ENCODE measurements around the gene PIM3. TPM values are rescaled to one million over a fixed set of nuclear protein-coding genes. Genes with fewer than 3 reads are reported as not detected.
A peak's percentile ranks its signal among the peaks of the same experiment; 100 is the strongest.

The PIM3 gene
- total and polyA plus RNA-seq, 10 of the 15 experiments (the other 5 are each of a cell fraction or from before 2014, with no cell fraction given): 0.31 to 60.8 (median 12.4) TPM

DNA sequence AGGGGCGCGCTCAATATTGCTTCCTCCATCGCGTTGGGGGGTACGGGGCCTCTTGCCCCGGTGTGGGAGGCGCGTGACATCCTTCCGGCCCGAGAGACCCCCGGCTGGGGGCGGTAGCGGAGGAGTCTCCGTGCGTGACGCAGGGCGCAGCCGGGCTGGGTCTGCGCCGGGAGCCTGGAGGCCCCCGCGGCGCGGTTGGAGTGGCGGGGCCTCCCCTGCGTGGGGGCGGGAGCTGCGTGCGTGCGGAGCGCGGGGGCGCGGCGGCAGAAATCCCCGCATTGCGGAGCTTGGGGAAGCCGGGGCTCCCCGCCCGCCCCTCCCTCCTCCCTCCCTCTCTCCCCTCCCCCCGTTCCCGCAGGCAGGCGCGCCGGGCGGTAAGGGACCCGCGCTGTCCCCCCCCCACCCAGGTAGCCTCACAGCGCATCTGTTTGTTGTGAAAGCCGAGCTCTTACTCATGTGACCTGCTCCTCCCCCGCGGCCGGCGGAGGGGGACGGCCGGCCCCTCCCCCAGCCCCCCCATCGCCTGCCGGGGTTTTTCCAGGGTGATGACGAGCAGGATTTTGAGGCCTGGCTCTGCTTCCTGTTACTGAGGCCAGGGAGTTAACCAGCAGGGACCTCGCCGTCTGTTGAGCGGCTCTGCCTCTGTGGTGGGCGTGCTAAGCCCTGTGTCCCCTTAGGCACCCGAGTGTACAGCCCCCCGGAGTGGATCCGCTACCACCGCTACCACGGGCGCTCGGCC, 1.6 kb downstream of the PIM3 start (continued):
- 0 out of 2 replicates have a peak, but pooled peaks have one; percentile 28 for TF ChIP-seq TAF1 (IDR thresholded peaks at IDR 0.05; ENCODE audit: borderline replicate concordance, low read depth, low read length)
- TF ChIP-seq, protein P1, sequence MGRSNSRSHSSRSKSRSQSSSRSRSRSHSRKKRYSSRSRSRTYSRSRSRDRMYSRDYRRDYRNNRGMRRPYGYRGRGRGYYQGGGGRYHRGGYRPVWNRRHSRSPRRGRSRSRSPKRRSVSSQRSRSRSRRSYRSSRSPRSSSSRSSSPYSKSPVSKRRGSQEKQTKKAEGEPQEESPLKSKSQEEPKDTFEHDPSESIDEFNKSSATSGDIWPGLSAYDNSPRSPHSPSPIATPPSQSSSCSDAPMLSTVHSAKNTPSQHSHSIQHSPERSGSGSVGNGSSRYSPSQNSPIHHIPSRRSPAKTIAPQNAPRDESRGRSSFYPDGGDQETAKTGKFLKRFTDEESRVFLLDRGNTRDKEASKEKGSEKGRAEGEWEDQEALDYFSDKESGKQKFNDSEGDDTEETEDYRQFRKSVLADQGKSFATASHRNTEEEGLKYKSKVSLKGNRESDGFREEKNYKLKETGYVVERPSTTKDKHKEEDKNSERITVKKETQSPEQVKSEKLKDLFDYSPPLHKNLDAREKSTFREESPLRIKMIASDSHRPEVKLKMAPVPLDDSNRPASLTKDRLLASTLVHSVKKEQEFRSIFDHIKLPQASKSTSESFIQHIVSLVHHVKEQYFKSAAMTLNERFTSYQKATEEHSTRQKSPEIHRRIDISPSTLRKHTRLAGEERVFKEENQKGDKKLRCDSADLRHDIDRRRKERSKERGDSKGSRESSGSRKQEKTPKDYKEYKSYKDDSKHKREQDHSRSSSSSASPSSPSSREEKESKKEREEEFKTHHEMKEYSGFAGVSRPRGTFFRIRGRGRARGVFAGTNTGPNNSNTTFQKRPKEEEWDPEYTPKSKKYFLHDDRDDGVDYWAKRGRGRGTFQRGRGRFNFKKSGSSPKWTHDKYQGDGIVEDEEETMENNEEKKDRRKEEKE (IDR thresholded peaks at IDR 0.05): no peak
- TF ChIP-seq, protein P2, sequence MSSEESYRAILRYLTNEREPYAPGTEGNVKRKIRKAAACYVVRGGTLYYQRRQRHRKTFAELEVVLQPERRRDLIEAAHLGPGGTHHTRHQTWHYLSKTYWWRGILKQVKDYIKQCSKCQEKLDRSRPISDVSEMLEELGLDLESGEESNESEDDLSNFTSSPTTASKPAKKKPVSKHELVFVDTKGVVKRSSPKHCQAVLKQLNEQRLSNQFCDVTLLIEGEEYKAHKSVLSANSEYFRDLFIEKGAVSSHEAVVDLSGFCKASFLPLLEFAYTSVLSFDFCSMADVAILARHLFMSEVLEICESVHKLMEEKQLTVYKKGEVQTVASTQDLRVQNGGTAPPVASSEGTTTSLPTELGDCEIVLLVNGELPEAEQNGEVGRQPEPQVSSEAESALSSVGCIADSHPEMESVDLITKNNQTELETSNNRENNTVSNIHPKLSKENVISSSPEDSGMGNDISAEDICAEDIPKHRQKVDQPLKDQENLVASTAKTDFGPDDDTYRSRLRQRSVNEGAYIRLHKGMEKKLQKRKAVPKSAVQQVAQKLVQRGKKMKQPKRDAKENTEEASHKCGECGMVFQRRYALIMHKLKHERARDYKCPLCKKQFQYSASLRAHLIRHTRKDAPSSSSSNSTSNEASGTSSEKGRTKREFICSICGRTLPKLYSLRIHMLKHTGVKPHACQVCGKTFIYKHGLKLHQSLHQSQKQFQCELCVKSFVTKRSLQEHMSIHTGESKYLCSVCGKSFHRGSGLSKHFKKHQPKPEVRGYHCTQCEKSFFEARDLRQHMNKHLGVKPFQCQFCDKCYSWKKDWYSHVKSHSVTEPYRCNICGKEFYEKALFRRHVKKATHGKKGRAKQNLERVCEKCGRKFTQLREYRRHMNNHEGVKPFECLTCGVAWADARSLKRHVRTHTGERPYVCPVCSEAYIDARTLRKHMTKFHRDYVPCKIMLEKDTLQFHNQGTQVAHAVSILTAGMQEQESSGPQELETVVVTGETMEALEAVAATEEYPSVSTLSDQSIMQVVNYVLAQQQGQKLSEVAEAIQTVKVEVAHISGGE (CRISPR knock-in tag; IDR thresholded peaks at IDR 0.05): no peak
- TF ChIP-seq ATF7 (IDR thresholded peaks at IDR 0.05; ENCODE audit: low read depth): peak; percentile 67
- TF ChIP-seq, protein P3, sequence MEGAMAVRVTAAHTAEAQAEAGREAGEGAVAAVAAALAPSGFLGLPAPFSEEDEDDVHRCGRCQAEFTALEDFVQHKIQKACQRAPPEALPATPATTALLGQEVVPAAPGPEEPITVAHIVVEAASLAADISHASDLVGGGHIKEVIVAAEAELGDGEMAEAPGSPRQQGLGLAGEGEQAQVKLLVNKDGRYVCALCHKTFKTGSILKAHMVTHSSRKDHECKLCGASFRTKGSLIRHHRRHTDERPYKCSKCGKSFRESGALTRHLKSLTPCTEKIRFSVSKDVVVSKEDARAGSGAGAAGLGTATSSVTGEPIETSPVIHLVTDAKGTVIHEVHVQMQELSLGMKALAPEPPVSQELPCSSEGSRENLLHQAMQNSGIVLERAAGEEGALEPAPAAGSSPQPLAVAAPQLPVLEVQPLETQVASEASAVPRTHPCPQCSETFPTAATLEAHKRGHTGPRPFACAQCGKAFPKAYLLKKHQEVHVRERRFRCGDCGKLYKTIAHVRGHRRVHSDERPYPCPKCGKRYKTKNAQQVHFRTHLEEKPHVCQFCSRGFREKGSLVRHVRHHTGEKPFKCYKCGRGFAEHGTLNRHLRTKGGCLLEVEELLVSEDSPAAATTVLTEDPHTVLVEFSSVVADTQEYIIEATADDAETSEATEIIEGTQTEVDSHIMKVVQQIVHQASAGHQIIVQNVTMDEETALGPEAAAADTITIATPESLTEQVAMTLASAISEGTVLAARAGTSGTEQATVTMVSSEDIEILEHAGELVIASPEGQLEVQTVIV (IDR thresholded peaks at IDR 0.05; ENCODE audit: borderline replicate concordance, partially characterized antibody): no peak
- TF ChIP-seq, protein P4, sequence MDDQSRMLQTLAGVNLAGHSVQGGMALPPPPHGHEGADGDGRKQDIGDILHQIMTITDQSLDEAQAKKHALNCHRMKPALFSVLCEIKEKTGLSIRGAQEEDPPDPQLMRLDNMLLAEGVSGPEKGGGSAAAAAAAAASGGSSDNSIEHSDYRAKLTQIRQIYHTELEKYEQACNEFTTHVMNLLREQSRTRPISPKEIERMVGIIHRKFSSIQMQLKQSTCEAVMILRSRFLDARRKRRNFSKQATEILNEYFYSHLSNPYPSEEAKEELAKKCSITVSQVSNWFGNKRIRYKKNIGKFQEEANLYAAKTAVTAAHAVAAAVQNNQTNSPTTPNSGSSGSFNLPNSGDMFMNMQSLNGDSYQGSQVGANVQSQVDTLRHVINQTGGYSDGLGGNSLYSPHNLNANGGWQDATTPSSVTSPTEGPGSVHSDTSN (IDR thresholded peaks at IDR 0.05; ENCODE audit: insufficient replicate concordance, low read depth, low read length): peak; percentile 67
- no peak for TF ChIP-seq HDAC2 (IDR thresholded peaks at IDR 0.05)
- no peak for TF ChIP-seq SUPT20H (IDR thresholded peaks at IDR 0.05; ENCODE audit: borderline replicate concordance, control insufficient read depth, low read depth, low read length)
- TF ChIP-seq, protein P5, sequence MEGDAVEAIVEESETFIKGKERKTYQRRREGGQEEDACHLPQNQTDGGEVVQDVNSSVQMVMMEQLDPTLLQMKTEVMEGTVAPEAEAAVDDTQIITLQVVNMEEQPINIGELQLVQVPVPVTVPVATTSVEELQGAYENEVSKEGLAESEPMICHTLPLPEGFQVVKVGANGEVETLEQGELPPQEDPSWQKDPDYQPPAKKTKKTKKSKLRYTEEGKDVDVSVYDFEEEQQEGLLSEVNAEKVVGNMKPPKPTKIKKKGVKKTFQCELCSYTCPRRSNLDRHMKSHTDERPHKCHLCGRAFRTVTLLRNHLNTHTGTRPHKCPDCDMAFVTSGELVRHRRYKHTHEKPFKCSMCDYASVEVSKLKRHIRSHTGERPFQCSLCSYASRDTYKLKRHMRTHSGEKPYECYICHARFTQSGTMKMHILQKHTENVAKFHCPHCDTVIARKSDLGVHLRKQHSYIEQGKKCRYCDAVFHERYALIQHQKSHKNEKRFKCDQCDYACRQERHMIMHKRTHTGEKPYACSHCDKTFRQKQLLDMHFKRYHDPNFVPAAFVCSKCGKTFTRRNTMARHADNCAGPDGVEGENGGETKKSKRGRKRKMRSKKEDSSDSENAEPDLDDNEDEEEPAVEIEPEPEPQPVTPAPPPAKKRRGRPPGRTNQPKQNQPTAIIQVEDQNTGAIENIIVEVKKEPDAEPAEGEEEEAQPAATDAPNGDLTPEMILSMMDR (IDR thresholded peaks at IDR 0.05 in 2 of 3, conservative IDR thresholded peaks at IDR 0.05 in 1 of 3; ENCODE audit: control insufficient read depth in 2 of 3, extremely low read depth in 1 of 3, insufficient read depth in 1 of 3, low read depth in 3 of 3, low read length in 3 of 3): no peak
- TF ChIP-seq, protein P6, sequence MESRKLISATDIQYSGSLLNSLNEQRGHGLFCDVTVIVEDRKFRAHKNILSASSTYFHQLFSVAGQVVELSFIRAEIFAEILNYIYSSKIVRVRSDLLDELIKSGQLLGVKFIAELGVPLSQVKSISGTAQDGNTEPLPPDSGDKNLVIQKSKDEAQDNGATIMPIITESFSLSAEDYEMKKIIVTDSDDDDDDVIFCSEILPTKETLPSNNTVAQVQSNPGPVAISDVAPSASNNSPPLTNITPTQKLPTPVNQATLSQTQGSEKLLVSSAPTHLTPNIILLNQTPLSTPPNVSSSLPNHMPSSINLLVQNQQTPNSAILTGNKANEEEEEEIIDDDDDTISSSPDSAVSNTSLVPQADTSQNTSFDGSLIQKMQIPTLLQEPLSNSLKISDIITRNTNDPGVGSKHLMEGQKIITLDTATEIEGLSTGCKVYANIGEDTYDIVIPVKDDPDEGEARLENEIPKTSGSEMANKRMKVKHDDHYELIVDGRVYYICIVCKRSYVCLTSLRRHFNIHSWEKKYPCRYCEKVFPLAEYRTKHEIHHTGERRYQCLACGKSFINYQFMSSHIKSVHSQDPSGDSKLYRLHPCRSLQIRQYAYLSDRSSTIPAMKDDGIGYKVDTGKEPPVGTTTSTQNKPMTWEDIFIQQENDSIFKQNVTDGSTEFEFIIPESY (IDR thresholded peaks at IDR 0.05): no peak
